IPS DF 19.7 (cell line): ENCODE measurements around the gene SPTAN1.
"Not testable (repeated sequence)": the region's sequence is repeated elsewhere in the genome, so short reads cannot be mapped to it uniquely, and the experiment has no call there.

Experiments used
- DNase-seq: peaks from one replicate; pipeline ENCODE4 v3.0.0-alpha.2; 2013; ENCODE audit warnings: low read depth, low spot score

Gene SPTAN1

DNA sequence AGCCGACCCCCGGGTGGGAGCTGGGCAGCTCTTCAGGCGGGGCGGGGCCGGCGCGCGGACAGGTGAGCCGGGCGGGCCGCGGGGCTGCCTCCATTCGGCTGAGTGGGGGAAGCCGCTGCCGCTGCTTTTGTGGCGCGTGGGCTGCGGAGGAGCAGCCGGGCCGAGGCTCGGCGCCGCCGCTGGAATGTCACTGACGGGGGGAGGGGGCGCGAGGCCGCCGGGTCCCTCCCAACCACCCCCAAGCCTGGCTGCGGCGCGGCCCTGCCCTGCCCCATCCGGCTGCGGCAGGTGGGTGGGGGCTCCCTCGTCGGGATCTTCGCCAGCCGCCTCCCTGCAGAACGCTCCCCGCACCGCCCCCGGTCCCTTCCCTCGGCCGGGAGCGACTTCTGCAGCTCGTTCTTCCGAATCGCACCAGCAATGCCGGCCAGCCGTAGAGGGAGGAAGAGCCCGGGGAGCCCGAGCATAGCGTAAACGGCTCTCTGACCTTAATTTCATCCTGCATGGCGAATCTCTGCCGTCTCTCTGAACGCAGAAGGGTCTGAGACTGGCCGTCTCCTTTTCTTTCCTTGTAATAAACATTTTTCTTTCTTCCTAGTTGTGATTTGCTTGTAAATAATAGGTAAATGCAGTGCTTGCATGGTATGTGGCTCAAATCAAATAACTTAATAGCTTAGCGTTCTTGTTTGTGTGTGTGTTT is 505 bp downstream of the SPTAN1 start:
- DNase-seq, result no peak

DNA sequence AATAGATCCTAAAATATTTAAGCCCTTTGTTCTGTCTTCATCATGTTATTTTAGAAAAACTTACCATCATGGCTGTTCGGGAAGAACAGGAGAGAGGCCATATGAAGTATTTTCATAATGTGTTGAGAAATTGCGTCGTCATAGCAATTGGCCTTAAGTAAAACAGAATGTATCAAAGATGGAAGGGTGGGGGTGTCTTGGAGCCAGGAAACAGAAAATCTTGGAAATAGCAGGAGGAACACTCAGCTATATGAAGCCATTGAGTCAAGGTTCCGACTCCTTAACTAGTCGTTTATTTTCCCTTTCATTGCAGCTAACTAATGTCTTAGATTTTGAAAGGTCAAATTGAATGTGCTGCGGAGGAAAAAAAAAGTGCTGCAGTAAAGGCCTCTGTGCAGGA is 1.3 kb downstream of the SPTAN1 start:
- DNase-seq, result no peak

DNA sequence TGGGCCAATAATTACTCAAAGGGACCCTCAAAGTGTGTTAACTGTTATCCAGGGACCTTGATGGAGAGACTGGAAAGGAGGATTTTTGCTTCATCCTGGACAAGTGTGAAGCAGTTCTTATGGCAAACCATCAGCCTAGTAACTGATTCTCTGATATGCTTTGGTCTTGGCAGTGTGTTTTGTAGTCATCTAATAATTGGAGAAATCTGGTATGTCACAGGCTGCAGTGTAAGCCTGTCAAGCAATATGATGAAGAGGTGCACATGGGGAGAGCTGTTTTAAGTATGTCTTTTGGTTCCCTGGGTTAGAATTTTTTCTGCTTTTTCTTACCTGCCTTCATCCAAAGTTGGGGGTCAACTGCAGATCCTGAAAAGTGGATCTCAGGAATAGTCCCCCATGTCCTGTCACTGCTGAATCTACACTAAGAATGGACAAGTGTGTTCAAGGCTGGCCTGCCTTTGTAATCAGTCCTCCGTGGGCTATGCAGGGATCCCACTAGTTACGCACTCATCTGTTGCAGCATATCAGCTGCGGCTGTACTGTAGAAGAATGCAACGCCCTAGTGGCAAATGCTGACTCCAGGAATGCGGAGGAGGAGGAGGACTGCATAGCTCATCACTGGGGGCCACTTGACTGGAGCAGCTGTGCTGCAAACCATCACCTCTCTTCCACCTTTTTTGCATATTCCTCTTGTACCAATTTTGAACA is 1.9 kb downstream of the SPTAN1 start:
- DNase-seq, result no peak

DNA sequence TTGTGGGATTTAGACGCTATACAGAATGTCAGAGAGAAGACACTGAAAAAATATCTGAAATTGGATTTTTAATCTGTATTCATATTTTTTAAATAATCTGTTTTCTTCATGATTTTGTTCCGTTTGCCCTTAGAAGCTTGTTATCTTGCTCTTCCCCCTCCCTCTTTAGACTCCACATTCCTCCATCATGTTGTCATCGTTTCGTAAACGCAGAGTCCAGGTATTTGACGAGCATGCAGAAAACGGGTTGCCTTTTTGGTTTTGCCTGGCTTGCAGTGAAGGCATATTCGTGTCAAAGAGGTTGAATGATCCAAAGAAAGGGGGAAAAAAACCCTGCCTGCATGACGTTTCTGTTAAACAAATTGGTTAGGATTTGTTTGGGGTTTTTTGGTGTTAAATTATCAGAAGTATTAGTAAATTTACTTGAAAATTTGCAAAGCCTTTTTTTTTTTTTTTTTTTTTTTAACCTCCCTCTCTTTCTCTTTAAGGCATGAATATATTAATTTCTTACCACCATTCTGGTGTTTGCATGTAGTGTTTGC is 2.9 kb downstream of the SPTAN1 start:
- DNase-seq, result no peak

DNA sequence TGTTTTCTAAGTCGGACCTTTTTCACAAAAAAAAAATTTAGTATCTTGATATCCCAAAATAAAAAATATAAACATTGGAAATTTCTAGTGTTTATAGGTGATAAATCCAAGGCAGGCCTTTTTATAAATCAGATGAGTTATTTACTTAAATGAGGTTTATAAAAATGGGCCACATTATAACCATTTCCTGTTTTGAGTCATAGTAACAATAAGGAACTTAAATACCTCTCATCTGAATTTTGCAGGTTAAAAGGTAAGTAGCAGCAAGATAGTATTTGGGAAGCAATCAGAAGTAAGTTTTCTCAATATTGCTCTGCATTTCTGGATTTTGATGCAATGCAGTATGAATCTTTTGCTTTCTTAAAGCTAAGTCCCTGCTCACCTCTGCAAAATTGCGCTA is 3.9 kb downstream of the SPTAN1 start:
- no peak for DNase-seq

DNA sequence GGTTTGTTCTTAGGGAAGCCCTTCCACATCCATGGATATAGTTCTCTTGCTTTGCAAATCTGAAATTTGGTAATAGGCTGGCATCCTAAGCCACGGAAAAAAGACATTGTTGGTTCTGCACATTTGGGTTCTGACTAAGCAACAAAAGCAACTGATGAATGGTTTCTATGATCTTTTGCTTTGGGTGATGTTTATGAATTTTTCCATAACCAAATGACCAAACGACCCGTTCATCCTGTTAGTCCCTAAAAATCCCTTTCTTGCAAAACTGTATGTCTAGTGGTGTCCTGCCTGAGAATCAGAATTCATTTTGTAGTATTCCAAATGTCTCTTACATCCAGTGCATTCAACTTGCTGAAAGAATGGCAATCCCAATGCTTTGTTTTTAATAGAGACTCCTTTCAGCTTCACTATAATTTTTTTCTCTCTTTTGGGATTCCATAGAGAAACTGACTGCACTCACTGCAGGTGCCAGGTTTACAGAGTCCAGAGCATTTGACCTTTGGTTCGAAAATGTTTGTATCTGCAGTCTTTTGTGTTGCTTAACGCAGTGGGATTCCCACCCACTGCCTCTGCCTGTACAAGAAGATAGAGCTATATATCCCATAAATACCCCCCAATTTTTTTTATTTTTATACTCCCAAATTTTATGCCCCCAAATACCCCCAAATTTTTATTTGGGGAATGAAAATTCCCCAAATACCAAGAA is 4.7 kb downstream of the SPTAN1 start:
- no peak for DNase-seq

DNA sequence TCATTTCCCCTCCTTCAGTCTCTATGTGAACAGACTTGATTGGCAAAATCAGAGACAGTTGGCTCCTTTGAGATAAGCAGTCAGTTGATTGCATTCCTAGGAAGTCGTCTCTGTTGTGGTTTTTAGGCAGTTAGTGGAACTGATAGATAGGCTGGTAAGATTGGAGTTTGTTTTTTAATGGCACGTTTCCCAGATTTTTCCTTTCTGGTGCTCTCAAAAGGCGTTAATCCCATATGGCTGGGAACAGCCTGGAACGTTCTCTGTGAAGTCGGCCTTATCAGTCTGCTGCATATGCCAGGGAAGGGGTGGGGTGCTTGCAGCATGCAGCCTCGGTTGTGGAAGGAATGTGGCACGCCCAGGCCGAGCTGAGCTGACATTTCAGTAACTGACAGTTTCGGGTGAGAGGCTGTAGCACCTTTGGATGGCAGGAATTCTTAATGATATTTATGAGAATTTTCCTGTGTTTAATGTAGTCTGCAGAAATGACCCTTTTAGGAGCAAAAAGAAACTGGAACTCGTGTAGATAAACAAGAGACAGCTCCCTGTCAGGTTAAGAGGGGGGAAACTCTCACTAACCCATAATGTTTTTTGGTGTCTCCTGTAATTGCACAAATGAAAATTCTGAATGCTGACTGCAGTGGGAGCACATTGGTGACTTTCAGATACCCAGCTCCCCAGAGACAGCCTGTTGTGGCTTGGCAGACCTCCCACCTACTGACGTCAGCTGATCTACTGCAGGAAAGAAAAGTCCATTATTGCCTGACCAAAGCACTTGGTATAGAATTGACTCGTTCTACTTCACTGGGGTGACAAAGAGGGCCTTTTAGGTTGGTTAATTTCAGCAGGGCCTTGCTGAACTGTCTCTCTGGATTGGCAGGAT is 6.3 kb downstream of the SPTAN1 start:
- DNase-seq, result no peak

DNA sequence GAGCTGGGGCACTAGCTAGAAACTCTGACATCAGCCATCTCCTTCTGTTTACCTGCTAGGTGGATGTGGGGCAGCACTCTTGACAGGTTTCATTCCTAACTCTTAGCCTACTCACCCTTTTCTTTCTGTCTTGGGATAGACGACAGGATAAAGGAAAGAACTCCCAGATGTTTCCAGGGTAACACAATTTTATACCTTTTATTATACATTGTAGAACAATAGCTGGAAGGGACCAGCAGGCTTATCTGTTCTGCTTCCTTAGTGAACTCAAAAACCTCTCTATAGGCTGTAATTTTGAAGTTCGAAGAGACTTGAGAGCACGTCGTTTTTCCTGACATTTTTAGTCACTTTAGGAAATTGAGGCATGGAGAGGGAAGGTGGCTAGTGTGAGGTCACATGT is 13.2 kb downstream of the SPTAN1 start:
- DNase-seq, result no peak

DNA sequence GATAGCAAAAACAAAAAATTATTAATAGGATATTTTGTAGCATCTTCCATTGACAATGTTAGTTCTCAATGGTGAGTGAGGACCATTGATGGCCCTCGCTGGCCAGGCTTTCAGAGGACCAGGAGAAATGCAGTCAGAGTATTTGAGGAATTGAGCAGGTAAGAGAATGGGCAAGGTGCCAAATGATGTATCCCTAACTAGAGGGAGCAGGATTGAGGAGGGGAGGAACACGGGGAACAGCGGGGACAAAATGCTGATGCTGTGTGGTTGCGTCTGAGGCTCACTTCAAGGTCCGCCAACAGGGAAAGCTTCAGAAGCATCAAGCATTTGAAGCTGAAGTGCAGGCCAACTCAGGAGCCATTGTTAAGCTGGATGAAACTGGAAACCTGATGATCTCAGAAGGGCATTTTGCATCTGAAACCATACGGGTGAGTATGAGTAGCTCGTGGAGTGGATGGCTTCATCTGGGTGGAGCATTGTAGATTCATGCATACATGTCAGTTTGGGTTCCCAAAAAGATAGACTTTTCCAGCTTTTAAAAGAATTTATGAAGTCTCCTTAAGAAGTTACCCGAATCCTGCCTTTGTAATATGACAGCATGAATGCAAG is 16.2 kb downstream of the SPTAN1 start:
- DNase-seq, result no peak

DNA sequence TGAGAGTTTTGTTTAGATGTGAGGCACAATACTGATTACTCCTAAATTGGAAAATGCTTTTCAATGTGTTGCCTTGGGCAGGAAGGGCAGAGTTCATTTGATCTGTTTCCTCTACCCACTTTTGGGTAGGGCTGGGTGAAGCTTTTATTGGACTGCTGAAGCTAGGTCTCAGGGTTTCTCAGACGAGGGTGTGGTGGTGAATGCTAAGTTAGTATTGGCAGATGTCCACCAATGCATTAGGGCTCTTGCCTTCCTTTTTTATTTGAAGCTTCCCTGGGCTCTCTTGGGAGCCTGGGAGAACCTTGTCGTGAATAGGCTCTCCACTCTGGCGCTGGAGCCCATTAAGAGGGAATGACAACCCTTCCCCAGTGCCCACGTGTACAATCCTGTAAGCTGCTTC is 23.1 kb downstream of the SPTAN1 start:
- no peak for DNase-seq

DNA sequence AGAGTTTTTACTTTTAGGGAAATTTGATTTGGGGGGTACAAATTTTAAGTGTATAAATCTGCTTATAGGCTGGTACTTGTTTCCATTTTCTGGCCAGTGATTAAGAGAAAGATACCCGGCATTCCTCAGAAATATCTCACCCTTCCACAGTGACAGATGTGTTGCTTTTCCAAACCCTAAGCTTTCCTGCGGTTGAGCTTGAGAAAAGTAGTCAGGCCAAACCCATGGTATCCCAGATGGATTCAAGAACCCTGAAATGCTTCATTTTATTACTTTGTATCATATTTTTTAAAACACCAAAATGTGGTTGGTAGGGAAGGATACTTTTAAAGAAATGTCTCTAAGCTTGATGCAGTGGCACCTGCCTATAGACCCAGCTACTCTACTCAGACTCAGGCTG is 23.5 kb downstream of the SPTAN1 start:
- DNase-seq, result no peak

DNA sequence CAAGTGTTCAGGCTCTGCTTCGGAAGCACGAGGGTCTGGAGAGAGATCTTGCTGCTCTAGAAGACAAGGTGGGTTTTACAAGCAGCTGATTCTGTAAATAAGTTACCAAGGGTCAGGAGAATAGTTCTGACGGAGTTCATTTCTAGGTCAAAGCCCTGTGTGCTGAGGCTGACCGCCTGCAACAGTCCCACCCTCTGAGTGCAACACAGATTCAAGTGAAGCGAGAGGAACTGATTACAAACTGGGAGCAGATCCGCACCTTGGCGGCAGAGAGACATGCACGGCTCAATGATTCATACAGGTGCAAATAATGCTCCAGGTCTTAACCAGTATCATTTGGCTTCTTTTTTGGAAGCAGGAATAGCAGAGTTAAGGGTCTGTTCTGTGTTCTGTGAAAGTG is 24.8 kb downstream of the SPTAN1 start:
- no peak for DNase-seq

DNA sequence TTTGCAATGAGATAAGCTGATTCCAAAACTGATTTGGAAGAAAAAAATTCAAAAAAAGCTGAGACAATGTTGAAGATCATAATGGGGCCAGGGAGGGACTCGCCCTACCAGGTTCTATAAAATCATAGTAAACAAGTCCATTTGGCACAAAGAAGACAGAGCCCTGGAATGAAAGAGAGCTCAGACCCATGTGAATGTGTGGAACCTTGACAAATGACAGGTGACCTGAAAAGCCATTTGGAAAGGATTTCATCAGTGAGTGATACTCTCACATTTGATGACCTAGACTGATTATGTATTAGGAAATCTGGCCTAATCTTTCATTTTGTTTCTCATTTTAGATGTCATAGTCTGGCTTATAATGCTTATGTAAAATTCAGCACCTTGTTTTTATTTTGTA is 26.8 kb downstream of the SPTAN1 start:
- no peak for DNase-seq

DNA sequence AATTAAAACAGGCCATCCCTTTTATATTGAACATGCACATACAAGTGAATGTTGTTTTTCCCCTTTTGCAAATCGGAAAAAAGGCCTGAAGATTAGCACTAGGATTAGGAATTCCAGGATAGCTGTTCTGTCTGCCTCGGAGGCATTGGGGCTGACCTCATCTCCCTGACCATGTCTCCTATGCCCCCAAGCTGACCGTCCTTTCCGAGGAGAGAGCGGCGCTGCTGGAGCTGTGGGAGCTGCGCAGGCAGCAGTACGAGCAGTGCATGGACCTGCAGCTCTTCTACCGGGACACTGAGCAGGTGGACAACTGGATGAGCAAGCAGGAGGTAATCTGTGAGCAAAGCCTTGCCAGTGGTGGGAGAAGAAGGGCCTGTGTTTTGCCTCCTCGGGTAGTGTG is 28.3 kb downstream of the SPTAN1 start:
- DNase-seq, result no peak

DNA sequence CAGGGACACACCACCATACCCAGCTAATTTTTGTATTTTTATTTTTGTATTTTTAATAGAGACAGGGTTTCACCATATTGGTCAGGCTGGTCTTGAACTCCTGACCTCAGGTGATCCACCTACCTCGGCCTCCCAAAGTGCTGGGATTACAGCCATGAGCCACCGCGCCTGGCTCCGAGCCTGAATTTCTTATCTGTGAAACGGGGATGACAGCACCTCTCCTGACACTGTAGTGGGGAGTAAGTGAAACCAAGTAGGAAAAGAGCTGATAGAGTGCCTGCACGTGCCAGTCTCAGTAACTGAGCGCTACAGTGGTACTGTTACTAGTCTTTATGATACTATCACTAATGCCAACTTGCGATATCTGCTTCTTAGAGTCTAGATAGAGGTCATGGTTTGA is 32.8 kb downstream of the SPTAN1 start:
- not testable (repeated sequence) for DNase-seq

DNA sequence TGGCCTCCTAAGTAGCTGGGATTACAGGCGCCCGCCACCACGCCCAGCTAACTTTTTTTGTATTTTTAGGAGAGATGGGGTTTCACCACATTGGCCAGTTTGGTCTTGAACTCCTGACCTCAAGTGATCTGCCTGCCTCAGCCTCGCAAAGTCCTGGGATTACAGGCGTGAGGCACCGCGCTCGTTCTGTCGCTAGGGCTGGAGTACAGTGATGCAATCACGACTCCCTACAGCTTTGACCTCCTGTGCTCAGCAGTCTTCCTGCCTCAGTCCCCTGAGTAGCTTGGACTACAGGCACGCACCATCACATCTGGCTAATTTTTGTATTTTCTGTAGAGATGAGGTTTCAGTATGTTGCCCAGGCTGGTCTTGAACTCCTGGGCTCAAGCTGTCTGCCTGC is 34.5 kb downstream of the SPTAN1 start:
- DNase-seq, result not testable (repeated sequence)

DNA sequence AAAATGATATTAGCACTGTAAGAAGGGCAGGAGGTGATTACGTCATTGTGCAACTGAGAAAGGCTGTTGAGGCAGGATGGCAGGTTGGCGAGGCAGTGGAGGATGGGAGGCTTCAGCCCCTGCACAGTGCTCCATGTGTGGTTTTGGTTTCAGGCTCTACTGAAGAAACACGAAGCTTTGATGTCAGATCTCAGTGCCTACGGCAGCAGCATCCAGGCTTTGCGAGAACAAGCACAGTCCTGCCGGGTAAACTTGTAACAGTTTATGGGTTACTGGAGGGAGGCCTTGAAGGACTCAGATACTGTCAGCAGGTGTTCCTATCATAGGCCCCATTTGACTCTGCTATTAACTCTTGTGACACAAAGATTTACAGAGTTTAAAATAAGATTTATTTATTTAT is 35.1 kb downstream of the SPTAN1 start:
- DNase-seq, result no peak

DNA sequence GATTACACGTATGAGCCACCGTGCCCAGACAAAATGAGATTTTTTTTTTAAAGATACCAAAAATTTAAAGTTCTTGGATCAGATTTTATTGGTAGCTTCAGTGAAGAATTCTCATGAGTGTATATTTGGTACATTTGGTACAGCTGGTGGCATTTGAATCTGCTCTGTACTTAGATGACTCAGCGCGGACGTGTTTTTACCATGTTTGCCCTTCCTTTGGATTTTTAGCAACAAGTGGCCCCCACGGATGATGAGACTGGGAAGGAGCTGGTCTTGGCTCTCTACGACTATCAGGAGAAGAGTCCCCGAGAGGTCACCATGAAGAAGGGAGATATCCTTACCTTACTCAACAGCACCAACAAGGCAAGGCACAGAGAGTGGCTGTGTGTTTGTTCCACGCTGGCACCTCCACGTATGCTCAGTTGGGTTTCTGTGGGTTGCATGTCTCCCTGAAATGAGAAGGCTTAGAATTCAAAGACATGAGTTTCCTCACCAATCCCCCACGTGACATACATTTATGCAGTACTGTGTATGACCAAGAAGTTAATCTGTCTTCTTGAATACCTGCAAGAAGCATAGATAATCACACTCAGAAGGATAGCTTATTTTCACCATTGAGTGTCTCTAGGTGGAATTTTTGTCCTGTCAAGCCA is 36.3 kb downstream of the SPTAN1 start:
- DNase-seq, result no peak

DNA sequence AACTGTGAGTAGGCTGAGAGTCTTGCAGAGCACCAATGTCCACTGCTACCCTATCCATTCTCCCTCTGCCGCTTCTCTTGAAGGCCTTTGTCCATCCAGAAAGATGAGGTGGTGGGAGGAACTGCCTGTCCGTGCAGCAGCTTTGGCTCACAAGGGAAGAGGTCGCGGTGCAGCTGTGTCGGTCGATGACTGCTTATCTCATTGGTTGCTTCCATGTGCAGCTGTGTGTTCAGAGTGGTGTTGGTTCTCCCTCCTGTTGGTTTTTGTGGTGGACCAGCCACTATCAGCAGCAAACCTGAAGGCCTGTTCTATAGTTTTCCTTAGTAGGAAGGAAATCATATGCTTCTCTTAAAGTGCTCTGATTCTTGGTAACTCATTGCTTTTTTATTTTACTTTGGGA is 40.7 kb downstream of the SPTAN1 start:
- DNase-seq, result no peak

DNA sequence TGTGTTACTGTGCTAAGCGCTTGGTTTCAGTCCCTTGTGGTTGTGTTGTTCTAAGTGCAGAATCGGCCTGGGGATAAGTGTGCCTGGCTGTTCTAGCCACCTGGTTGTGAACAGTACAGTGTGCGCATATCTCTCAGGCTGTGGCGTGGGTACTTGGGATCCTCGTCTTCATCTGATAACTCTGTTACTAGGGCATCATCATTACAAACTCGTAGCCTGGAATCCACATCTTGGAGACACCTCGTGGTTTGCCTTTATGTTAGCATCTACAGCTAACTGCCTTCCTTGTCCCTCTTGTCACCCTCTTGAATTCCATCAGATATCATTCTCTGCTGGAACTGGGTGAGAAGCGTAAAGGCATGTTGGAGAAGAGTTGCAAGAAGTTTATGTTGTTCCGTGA is 41.5 kb downstream of the SPTAN1 start:
- DNase-seq, result no peak

DNA sequence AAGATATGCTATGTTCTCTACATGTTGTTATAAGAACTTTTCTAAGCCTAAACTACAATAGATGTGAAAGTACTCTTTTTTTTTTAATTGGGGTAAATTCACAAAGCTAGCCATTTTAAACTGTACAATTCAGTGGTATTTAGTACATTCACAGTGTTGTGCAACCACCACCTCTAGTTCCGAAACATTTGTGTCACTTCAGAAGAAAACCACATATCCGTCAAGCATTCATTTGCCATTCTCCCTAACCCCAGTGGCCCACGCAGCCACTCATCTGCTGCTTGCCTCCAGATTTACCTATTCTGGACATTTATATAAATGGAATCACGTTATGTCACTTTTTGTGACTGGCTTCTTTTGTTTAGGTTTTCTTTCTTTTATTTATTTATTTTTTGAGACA is 43.1 kb downstream of the SPTAN1 start:
- DNase-seq, result no peak
